Neural cell (in vitro differentiated cells): ENCODE data around the gene BMPR1B. TPM values are rescaled to one million over a fixed set of nuclear protein-coding genes. Genes with fewer than 3 reads are reported as not detected.

Experiments
- H2AFZ ChIP-seq: fragments of 200-600, 300-800 bp; sonication (generic), shearing (Covaris generic); 2 replicates; pipeline ENCODE4 v1.6.0; 2014; ENCODE audit warnings: low read depth, mild to moderate bottlenecking, antibody characterized with exemption, low read length, moderate library complexity
- H3F3A ChIP-seq: fragments of 200-600 bp; shearing (Covaris generic); 2 replicates; pipeline ENCODE4 v1.6.1; 2016; ENCODE audit warnings: mild to moderate bottlenecking, moderate library complexity, mixed read lengths, antibody characterized with exemption, low read length; ENCODE audit not compliant: insufficient read depth, poor library complexity, severe bottlenecking
- H3K27ac ChIP-seq: fragments of 200-600, 300-800 bp; sonication (generic), shearing (Covaris generic); 2 replicates; pipeline ENCODE4 v1.5.1; 2014; ENCODE audit warnings: mild to moderate bottlenecking, low read length, moderate library complexity
- H3K27me3 ChIP-seq: fragments of 300-800, 200-600 bp; sonication (generic), shearing (Covaris generic); 2 replicates; pipeline ENCODE4 v1.6.0; 2014; ENCODE audit warnings: mild to moderate bottlenecking, low read depth, low read length, moderate library complexity; ENCODE audit not compliant: insufficient read depth
- H3K36me3 ChIP-seq: fragments of 300-800, 200-600 bp; sonication (generic), shearing (Covaris generic); 2 replicates; pipeline ENCODE4 v1.5.1; 2014; ENCODE audit warnings: mild to moderate bottlenecking, antibody characterized with exemption, low read length, moderate library complexity; ENCODE audit not compliant: insufficient read depth
- H3K4me2 ChIP-seq: fragments of 300-800, 200-600 bp; sonication (generic), shearing (Covaris generic); 2 replicates; pipeline ENCODE4 v1.6.0; 2014; ENCODE audit warnings: mild to moderate bottlenecking, low read length
- H3K4me3 ChIP-seq: fragments of 300-800, 200-600 bp; sonication (generic), shearing (Covaris generic); 2 replicates; pipeline ENCODE4 v1.5.1; 2014; ENCODE audit warnings: mild to moderate bottlenecking, low read length, moderate library complexity
- H3K79me2 ChIP-seq: fragments of 200-600 bp; shearing (Covaris generic); replicated peaks from 2 replicates; pipeline ENCODE4 v1.6.0; 2014; ENCODE audit warnings: mild to moderate bottlenecking, low read length, moderate library complexity; ENCODE audit not compliant: insufficient read depth
- H3K9ac ChIP-seq: fragments of 300-800, 200-600 bp; sonication (generic), shearing (Covaris generic); 2 replicates; pipeline ENCODE4 v1.6.1; 2016; ENCODE audit warnings: mild to moderate bottlenecking, low read length, mixed read lengths
- H3K9me2 ChIP-seq: fragments of 200-600 bp; shearing (Covaris generic); 2 replicates; pipeline ENCODE4 v1.6.1; 2016; ENCODE audit warnings: mild to moderate bottlenecking, low read length, mixed read lengths; ENCODE audit not compliant: insufficient read depth
- H3K9me3 ChIP-seq: fragments of 200-600, 300-800 bp; sonication (generic), shearing (Covaris generic); 2 replicates; pipeline ENCODE4 v1.6.1; 2016; ENCODE audit warnings: mild to moderate bottlenecking, mixed run types, low read length, moderate library complexity, mixed read lengths
- H4K20me1 ChIP-seq: fragments of 200-600 bp; shearing (Covaris generic); 2 replicates; pipeline ENCODE4 v1.6.1; 2016; ENCODE audit warnings: mild to moderate bottlenecking, mixed run types; ENCODE audit not compliant: insufficient read depth
- CTCF ChIP-seq: fragments of 450-650 bp; IDR thresholded peaks from 2 replicates; pipeline ENCODE4 v1.5.1; 2014; ENCODE audit warnings: antibody characterized with exemption, mild to moderate bottlenecking, moderate library complexity; ENCODE audit not compliant: poor library complexity, severe bottlenecking
- EP300 ChIP-seq: fragments of 450-650 bp; conservative IDR thresholded peaks from 2 replicates; pipeline ENCODE4 v1.6.1; 2014; ENCODE audit warnings: antibody characterized with exemption, mild to moderate bottlenecking, moderate library complexity; ENCODE audit not compliant: poor library complexity, severe bottlenecking
- EZH2 ChIP-seq: fragments of 200-600, 300-800 bp; shearing (Covaris generic), sonication (generic); IDR thresholded peaks from 2 replicates; pipeline ENCODE4 v1.6.1; 2014; ENCODE audit warnings: antibody characterized with exemption, low read length, borderline replicate concordance, mild to moderate bottlenecking; ENCODE audit not compliant: insufficient read depth, poor library complexity, severe bottlenecking
- MXI1 ChIP-seq: fragments of 450-650 bp; conservative IDR thresholded peaks from 2 replicates; pipeline ENCODE4 v1.6.1; 2014; ENCODE audit warnings: antibody characterized with exemption, mild to moderate bottlenecking; ENCODE audit not compliant: poor library complexity, severe bottlenecking
- POLR2AphosphoS5 ChIP-seq: IDR thresholded peaks from 2 replicates; pipeline ENCODE4 v1.6.1; 2012
- RAD21 ChIP-seq: fragments of 450-650 bp; conservative IDR thresholded peaks from 2 replicates; pipeline ENCODE4 v1.6.1; 2014; ENCODE audit warnings: antibody characterized with exemption, mild to moderate bottlenecking, moderate library complexity
- SMC3 ChIP-seq: fragments of 450-650 bp; conservative IDR thresholded peaks from 2 replicates; pipeline ENCODE4 v1.6.1; 2014; ENCODE audit warnings: antibody characterized with exemption, mild to moderate bottlenecking, moderate library complexity; ENCODE audit not compliant: poor library complexity
- TAF1 ChIP-seq: IDR thresholded peaks from 2 replicates; pipeline ENCODE4 v1.6.1; 2012; ENCODE audit warnings: low read depth
- polyA plus RNA-seq: library from polyadenylated mRNA; depleted of rRNA; stranded (reverse); fragments of >200 nt; gene quantifications from 2 replicates; pipeline ENCODE4 v1.2.3, GENCODE V29; 2014
- TF ChIP-seq, protein P1 (sequence below): IDR thresholded peaks from 2 replicates; pipeline ENCODE4 v1.6.1; 2012; ENCODE audit warnings: borderline replicate concordance

BMPR1B gene
- polyA plus RNA-seq, 1 donor from 2014 or later = 1.6 TPM

DNA sequence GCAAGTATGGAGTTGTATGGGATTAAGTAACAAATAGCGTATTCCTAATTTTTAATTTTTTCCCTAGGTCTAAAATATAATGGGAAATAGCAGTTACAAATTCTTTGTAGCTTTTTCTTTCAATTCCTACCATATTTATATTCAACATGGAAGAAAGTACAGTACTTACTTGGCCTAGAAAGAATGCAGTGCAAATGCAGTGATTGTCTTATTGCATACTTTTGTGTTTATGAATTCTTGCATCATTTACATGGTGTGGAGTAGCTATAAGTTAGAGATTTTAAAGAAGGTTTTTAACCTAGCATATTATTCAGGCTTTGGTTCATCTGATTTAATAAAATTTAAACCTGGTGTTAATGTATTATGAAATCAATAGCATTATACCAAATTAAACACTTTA, 263.3 kb downstream of the BMPR1B start:
- no peak overlapping the region for H3K27ac ChIP-seq
- H2AFZ ChIP-seq = no peak overlapping the region
- no peaks in the 10 kb centered on the region for H3K27me3 ChIP-seq
- no peaks in the 10 kb centered on the region for H3K9me3 ChIP-seq
- no peaks in the 10 kb centered on the region for H3K9me2 ChIP-seq
- no peaks in the 10 kb centered on the region for H3K36me3 ChIP-seq
- no peak overlapping the region for H3K4me3 ChIP-seq
- H3K79me2 ChIP-seq = no peaks in the 10 kb centered on the region
- H3K9ac ChIP-seq = no peak overlapping the region
- no peaks in the 10 kb centered on the region for H3F3A ChIP-seq
- TF ChIP-seq POLR2AphosphoS5 (no peak), TAF1 (no peak), MXI1 (no peak), EZH2 (no peak), RAD21 (no peak), EP300 (no peak), CTCF (no peak), SMC3 (no peak)
- TF ChIP-seq, protein P1, sequence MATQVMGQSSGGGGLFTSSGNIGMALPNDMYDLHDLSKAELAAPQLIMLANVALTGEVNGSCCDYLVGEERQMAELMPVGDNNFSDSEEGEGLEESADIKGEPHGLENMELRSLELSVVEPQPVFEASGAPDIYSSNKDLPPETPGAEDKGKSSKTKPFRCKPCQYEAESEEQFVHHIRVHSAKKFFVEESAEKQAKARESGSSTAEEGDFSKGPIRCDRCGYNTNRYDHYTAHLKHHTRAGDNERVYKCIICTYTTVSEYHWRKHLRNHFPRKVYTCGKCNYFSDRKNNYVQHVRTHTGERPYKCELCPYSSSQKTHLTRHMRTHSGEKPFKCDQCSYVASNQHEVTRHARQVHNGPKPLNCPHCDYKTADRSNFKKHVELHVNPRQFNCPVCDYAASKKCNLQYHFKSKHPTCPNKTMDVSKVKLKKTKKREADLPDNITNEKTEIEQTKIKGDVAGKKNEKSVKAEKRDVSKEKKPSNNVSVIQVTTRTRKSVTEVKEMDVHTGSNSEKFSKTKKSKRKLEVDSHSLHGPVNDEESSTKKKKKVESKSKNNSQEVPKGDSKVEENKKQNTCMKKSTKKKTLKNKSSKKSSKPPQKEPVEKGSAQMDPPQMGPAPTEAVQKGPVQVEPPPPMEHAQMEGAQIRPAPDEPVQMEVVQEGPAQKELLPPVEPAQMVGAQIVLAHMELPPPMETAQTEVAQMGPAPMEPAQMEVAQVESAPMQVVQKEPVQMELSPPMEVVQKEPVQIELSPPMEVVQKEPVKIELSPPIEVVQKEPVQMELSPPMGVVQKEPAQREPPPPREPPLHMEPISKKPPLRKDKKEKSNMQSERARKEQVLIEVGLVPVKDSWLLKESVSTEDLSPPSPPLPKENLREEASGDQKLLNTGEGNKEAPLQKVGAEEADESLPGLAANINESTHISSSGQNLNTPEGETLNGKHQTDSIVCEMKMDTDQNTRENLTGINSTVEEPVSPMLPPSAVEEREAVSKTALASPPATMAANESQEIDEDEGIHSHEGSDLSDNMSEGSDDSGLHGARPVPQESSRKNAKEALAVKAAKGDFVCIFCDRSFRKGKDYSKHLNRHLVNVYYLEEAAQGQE = no peak
- no peak overlapping the region for H3K4me2 ChIP-seq
- H4K20me1 ChIP-seq = no peaks in the 10 kb centered on the region

DNA sequence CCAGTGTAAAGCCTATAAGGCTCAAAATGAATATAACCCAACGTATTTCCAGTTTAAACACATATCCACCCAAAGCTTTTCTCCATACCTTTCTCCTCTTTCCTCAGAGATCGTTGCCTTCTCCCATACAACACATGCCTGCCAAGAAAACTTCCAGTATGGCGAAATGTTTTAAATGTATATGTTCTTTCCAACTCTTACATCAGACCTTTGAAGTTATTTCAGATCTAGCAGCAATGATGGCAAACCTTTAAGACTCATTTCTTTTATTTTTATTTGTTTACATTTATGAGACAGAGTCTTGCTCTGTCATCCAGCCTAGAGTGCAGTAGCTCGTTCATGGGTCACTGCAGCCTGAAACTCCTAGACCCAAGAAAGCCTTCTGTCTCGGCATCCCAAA, 265.4 kb downstream of the BMPR1B start:
- TF ChIP-seq CTCF (no peak), EZH2 (no peak), RAD21 (no peak), POLR2AphosphoS5 (no peak), MXI1 (no peak), TAF1 (no peak), EP300 (no peak), SMC3 (no peak)
- TF ChIP-seq, protein P1 = no peak
- Histone ChIP-seq H4K20me1 (no peaks in the 10 kb centered on the region), H3K9ac (no peak overlapping the region), H2AFZ (no peak overlapping the region), H3K36me3 (no peaks in the 10 kb centered on the region), H3K4me2 (no peak overlapping the region), H3K27me3 (no peaks in the 10 kb centered on the region), H3K79me2 (no peaks in the 10 kb centered on the region), H3K9me3 (no peaks in the 10 kb centered on the region), H3F3A (no peaks in the 10 kb centered on the region), H3K4me3 (no peak overlapping the region), H3K9me2 (no peaks in the 10 kb centered on the region), H3K27ac (no peak overlapping the region)
